ENCODE measurements around the gene CCDC28B.
A peak's percentile ranks its signal among the peaks of the same experiment; 100 is the strongest.

CCDC28B gene

GRCh38 chr1:32195531-32195930, 4.9 kb upstream of the CCDC28B start:
- no peak for DNase-seq

GRCh38 chr1:32195972-32196823, 4.2 kb upstream of the CCDC28B start:
- no peak for DNase-seq

GRCh38 chr1:32197074-32197473, 3.3 kb upstream of the CCDC28B start:
- DNase-seq = no peak

GRCh38 chr1:32197837-32198236, 2.6 kb upstream of the CCDC28B start:
- DNase-seq = no peak

- no peak for DNase-seq
Measured at GRCh38 chr1:32198237-32199042, 2.0 kb upstream of the CCDC28B start.

- DNase-seq = no peak
Measured at GRCh38 chr1:32199043-32199716, 1.2 kb upstream of the CCDC28B start.

- peak; percentile 86 for DNase-seq
Measured at GRCh38 chr1:32199717-32200072, 700 bp upstream of the CCDC28B start.

GRCh38 chr1:32201011-32201855, 838 bp downstream of the CCDC28B start:
- peak; percentile 55 for DNase-seq

GRCh38 chr1:32204943-32205361, 4.6 kb downstream of the CCDC28B start:
- no peak for DNase-seq

GRCh38 chr1:32205401-32206370, 5.3 kb downstream of the CCDC28B start, which contains the start of gene IQCC:
Gene IQCC, plus strand, starts transcription at chr1:32205671. Its CDS starts 11 bp downstream, at chr1:32205682.
- DNase-seq = peak; percentile 91

- no peak for DNase-seq
Measured at GRCh38 chr1:32208469-32208868, 8.1 kb downstream of the CCDC28B start.

- peak; percentile 88 for DNase-seq
Measured at GRCh38 chr1:32208891-32209328, 8.5 kb downstream of the CCDC28B start, which contains the start of gene DCDC2B. Gene DCDC2B, plus strand, starts transcription at chr1:32209089. Its CDS starts 5 bp downstream, at chr1:32209094.

GRCh38 chr1:32215629-32216480, 15.5 kb downstream of the CCDC28B start:
- DNase-seq = peak; percentile 46

GRCh38 chr1:32216566-32216965, 16.2 kb downstream of the CCDC28B start:
- DNase-seq = no peak

- no peak for DNase-seq
Measured at GRCh38 chr1:32219022-32219421, 18.6 kb downstream of the CCDC28B start.

- no peak for DNase-seq
Measured at GRCh38 chr1:32220746-32221580, 20.6 kb downstream of the CCDC28B start.

GRCh38 chr1:32221581-32221979, 21.2 kb downstream of the CCDC28B start:
- DNase-seq = no peak

- DNase-seq = peak; percentile 91
Measured at GRCh38 chr1:32221980-32222755, 21.8 kb downstream of the CCDC28B start, which contains the start of the genes EIF3I and TMEM234. Gene EIF3I, plus strand, starts transcription at chr1:32222407. Its CDS starts 35 bp downstream, at chr1:32222442. Gene TMEM234, minus strand, starts transcription at chr1:32222353. Its CDS starts 31 bp downstream, at chr1:32222322.

All from NCI-H1092 treated with DMSO at 0.1 percent for 48 hours (cell line).